AG09319 (cell line): Measurements from ENCODE around the gene SEC24D.
"Not testable (repeated sequence)": the region's sequence is repeated elsewhere in the genome, so short reads cannot be mapped to it uniquely, and the experiment has no call there.

ENCODE experiments used
- DNase-seq: peaks from one replicate; pipeline ENCODE4 v3.0.0-alpha.2; 2010; ENCODE audit warnings: low read depth; ENCODE audit errors: extremely low read depth
- TF ChIP-seq, protein P1 (sequence below): IDR thresholded peaks from 2 replicates; pipeline ENCODE4 v1.5.1; 2011; ENCODE audit warnings: low read depth, mild to moderate bottlenecking, inconsistent platforms, low read length, moderate library complexity

SEC24D gene

DNA sequence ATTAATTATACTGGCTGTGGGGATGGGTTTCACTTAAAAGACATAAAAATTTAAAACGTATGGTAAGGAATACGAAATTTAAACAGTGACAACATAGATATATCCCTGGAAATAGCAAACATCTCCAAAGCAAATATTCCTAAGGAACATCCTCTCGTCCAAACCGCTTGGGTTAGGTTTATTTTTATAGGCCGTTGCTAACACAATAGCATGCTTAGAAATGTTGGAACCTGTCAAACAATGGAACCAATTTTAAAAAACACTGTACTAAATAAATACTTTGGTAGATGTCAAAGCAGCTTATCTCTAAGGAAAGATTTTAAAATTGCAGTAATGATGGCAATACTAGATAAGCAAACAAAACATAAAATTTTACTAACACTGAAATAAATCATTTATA, 45.4 kb downstream of the SEC24D start:
- TF ChIP-seq, protein P1, sequence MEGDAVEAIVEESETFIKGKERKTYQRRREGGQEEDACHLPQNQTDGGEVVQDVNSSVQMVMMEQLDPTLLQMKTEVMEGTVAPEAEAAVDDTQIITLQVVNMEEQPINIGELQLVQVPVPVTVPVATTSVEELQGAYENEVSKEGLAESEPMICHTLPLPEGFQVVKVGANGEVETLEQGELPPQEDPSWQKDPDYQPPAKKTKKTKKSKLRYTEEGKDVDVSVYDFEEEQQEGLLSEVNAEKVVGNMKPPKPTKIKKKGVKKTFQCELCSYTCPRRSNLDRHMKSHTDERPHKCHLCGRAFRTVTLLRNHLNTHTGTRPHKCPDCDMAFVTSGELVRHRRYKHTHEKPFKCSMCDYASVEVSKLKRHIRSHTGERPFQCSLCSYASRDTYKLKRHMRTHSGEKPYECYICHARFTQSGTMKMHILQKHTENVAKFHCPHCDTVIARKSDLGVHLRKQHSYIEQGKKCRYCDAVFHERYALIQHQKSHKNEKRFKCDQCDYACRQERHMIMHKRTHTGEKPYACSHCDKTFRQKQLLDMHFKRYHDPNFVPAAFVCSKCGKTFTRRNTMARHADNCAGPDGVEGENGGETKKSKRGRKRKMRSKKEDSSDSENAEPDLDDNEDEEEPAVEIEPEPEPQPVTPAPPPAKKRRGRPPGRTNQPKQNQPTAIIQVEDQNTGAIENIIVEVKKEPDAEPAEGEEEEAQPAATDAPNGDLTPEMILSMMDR, result no peak
- no peak for DNase-seq

DNA sequence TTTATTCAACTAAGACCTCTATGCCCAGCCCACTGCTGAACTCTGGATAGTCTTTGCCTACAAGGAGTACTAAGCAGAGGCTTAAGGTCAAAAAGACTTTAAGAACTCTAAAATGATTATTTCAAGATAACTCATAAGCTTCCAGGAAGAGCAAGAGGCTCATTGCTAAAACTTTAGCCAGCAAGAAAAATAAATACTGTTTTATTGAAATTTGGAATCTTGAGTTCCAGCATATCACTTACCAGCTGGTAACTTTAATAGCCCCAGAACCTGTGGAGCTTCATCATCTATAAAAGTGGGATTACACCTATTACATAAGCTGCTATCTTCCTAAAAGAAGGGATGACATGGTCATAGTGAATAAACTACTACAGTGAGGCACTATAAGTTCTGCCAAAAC, 47.0 kb downstream of the SEC24D start:
- TF ChIP-seq, protein P1, result no peak
- DNase-seq, result no peak

DNA sequence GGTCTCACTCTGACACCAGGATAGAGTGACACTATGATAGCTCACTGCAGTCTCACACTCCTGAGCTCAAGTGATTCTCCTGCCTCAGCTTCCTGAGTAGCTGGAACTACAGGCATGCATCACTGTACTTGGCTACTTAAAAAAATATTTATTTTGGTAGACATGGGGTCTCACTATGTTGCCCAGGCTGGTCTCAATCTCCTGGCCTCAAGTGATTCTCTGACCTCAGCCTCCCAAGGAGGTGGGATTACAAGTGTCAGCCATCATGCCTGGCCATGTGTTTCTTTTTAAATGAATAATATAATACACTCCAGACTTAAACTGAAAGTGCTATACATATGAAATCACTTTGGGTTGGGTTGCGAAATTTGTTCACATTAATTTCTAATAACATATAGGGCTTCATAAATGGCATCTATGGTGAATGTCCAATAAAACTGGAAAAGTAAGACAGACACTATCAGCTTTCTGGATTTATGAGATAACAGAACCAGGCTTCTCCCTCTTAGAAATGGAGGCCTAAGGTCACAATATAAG, 48.0 kb downstream of the SEC24D start:
- DNase-seq, result no peak
- TF ChIP-seq, protein P1, result no peak

- TF ChIP-seq, protein P1, result no peak
- no peak for DNase-seq
Observed at GRCh38 chr4:118784776-118785175, 51.1 kb downstream of the SEC24D start.

- no peak for DNase-seq
- TF ChIP-seq, protein P1, result no peak
Observed at GRCh38 chr4:118783887-118784286, 52.0 kb downstream of the SEC24D start.

- not testable (repeated sequence) for DNase-seq
Observed at GRCh38 chr4:118782886-118783285, 53.0 kb downstream of the SEC24D start.

- not testable (repeated sequence) for DNase-seq
Observed at GRCh38 chr4:118777649-118778048, 58.3 kb downstream of the SEC24D start.

GRCh38 chr4:118776955-118777640, 58.8 kb downstream of the SEC24D start:
- DNase-seq, result not testable (repeated sequence)

GRCh38 chr4:118776157-118776954, 59.6 kb downstream of the SEC24D start:
- no peak for DNase-seq
- TF ChIP-seq, protein P1, result no peak
